Parathyroid adenoma (tissue), 2 donors: Measurements from ENCODE around the gene HEXD.

Experiments used
- H2AFZ ChIP-seq: fragments of 300-600 bp; sonication (generic); one replicate; pipeline ENCODE4 v1.7.0; 2017; ENCODE audit warnings: antibody characterized with exemption, mild to moderate bottlenecking
- H3K27ac ChIP-seq: fragments of 300-600 bp; sonication (generic); one replicate; pipeline ENCODE4 v1.7.0; 2017
- H3K27me3 ChIP-seq: fragments of 300-600 bp; sonication (generic); one replicate; pipeline ENCODE4 v1.7.0; 2017; ENCODE audit warnings: low read length; ENCODE audit not compliant: control insufficient read depth, insufficient read depth
- H3K36me3 ChIP-seq: fragments of 300-600 bp; sonication (generic); one replicate; pipeline ENCODE4 v1.7.0; 2017; ENCODE audit warnings: low read length; ENCODE audit not compliant: control insufficient read depth, insufficient read depth
- H3K4me1 ChIP-seq: fragments of 300-600 bp; sonication (generic); one replicate; pipeline ENCODE4 v1.7.0; 2017; ENCODE audit warnings: control low read depth
- H3K4me2 ChIP-seq: fragments of 300-600 bp; sonication (generic); one replicate; pipeline ENCODE4 v1.7.0; 2017; ENCODE audit warnings: low read length
- H3K4me3 ChIP-seq: fragments of 300-600 bp; sonication (generic); one replicate; pipeline ENCODE4 v1.7.0; 2017; ENCODE audit warnings: low read depth, low read length
- H3K79me2 ChIP-seq: fragments of 300-600 bp; sonication (generic); one replicate; pipeline ENCODE4 v1.7.0; 2017; ENCODE audit warnings: control low read depth
- H3K9ac ChIP-seq: fragments of 300-600 bp; sonication (generic); one replicate; pipeline ENCODE4 v1.7.0; 2017; ENCODE audit warnings: mild to moderate bottlenecking
- H3K9me3 ChIP-seq: fragments of 300-600 bp; sonication (generic); one replicate; pipeline ENCODE4 v1.7.0; 2017; ENCODE audit warnings: low read length; ENCODE audit not compliant: control insufficient read depth
- TF ChIP-seq, protein P1 (sequence below): fragments of 300-600 bp; sonication (generic); IDR thresholded peaks from one replicate; pipeline ENCODE4 v1.7.0; 2017; ENCODE audit warnings: antibody characterized with exemption, mild to moderate bottlenecking
- donor health status: primary hyperparathyroidism.

HEXD gene

DNA sequence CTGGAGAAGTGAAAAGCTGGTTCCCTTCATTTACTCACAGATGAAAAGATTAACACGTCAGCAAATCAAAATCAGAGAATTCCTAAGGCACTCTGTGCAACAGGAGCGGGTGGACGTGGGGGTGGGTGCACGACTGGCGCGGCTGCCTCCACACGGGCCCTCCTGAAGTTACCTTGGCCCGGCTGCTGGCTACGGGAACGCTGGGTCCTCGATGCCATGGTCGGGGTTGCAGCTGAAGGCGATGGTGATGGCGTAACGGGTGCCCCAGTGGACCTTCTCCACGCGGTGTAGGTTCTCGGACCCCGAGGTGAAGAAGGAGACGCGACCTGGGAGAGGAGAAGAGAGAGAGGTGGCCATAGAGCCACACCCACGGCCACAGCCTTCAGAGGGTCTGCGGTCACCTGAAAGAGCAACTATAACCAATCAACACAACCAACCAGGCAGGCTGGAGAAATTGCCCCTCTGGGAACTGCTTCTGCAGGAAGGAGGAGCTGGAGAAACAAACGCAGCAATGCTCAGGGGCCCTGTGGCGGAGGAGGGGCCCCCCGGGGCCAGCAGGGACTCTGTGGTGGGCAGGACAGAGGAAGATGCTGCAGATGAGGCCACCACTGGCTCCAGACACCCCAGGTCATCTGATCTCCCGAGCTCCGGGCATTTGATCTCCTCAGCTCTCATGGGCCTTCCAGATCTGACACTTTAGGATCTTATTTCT, 25.8 kb upstream of the HEXD start:
- no peaks in the 10 kb centered on the region for H3K36me3 ChIP-seq
- no peak overlapping the region for H3K4me3 ChIP-seq
- TF ChIP-seq, protein P1, sequence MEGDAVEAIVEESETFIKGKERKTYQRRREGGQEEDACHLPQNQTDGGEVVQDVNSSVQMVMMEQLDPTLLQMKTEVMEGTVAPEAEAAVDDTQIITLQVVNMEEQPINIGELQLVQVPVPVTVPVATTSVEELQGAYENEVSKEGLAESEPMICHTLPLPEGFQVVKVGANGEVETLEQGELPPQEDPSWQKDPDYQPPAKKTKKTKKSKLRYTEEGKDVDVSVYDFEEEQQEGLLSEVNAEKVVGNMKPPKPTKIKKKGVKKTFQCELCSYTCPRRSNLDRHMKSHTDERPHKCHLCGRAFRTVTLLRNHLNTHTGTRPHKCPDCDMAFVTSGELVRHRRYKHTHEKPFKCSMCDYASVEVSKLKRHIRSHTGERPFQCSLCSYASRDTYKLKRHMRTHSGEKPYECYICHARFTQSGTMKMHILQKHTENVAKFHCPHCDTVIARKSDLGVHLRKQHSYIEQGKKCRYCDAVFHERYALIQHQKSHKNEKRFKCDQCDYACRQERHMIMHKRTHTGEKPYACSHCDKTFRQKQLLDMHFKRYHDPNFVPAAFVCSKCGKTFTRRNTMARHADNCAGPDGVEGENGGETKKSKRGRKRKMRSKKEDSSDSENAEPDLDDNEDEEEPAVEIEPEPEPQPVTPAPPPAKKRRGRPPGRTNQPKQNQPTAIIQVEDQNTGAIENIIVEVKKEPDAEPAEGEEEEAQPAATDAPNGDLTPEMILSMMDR = no peak
- H3K27ac ChIP-seq = no peak overlapping the region
- H2AFZ ChIP-seq = no peak overlapping the region
- H3K4me2 ChIP-seq = no peak overlapping the region
- H3K9me3 ChIP-seq = no peaks in the 10 kb centered on the region
- H3K4me1 ChIP-seq = no peaks in the 10 kb centered on the region
- no peaks in the 10 kb centered on the region for H3K27me3 ChIP-seq
- H3K9ac ChIP-seq = no peak overlapping the region
- H3K79me2 ChIP-seq = no peaks in the 10 kb centered on the region

DNA sequence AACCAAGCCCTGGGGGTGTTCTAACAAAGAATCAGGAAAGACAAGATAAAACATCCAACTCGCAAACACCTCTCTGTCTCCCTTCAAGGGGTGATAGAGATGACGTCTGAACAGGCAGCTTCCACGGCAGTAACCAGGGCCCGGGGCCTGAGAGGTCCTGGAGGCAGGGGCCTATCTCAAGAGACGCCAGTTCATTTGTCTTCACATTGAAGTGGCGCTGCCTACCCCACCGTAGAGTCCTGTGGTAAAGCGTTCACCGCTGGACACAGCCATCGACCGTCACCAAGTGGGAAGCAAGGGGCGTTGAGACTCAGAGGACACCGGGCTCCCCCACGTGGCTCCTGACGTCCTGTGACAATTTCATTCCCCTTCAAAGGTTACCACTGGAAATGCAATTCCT, 25.2 kb upstream of the HEXD start:
- Histone ChIP-seq H2AFZ (no peak overlapping the region), H3K4me2 (no peak overlapping the region), H3K36me3 (no peaks in the 10 kb centered on the region), H3K9ac (no peak overlapping the region), H3K27me3 (no peaks in the 10 kb centered on the region), H3K4me3 (no peak overlapping the region), H3K9me3 (no peaks in the 10 kb centered on the region), H3K79me2 (no peaks in the 10 kb centered on the region), H3K27ac (no peak overlapping the region), H3K4me1 (no peaks in the 10 kb centered on the region)
- TF ChIP-seq, protein P1 = no peak

DNA sequence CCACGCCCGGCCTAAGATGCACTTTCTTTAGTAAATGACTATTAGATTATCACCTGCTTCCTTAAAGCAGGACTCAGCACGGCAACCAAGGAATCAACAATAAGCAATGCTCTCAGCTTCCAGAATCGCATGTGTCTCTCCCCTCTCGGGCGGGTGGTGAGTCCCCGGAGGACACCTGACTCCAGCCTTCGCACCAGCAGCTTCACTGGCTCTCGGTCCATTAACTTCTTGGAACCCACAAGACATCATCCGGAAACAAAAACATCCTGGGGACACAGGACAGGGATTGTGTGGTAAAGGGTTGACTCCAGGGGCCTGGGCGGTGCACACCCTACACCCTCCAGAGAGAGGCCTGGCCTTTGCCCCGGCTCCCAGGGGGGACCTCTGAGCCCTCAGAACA, 23.9 kb upstream of the HEXD start:
- H3K27ac ChIP-seq = no peak overlapping the region
- TF ChIP-seq, protein P1 = no peak

DNA sequence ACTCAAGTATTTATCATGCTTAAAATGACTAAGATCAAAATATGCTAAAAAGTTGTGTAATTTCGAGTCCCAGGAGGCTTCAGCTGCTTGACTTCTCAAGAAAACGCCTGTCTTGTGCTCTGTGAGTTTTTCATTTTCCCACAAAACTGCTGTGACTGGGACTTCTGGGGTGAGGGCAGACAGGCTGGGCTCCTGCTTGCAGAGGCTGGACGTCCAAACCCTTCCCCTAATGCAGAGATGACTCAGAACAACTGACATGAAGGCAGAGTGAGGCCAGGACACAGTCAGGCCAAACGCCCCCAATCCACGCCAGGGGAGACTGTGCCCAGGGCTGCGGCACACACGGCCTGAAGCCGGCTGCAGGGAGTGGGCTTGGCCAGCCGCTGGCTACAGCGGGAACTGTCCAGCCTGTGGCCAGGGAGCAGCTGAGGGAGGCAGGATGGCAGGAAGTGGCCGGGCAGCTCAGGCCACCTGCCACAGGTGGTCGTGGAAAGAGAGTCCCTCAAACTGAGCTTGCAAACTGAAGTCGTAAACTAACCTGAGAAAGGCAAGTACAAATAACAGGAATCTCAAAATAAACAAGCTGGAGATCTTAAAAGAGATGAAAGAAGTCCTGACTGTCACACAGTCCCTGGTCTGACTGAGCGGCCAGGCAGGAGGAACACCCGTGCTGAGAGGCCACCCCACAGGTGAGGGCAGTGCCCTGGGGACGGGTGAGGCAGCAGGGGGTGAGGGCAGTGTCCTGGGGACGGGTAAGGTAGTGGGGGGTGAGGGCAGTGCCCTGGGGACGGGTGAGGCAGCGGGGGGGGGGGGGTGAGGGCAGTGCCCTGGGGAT, 21.3 kb upstream of the HEXD start:
- Histone ChIP-seq H3K4me2 (no peak overlapping the region), H3K27me3 (no peaks in the 10 kb centered on the region), H2AFZ (no peak overlapping the region), H3K27ac (no peak overlapping the region), H3K4me1 (no peaks in the 10 kb centered on the region), H3K36me3 (no peaks in the 10 kb centered on the region), H3K4me3 (no peak overlapping the region), H3K9me3 (no peaks in the 10 kb centered on the region), H3K9ac (no peak overlapping the region), H3K79me2 (no peaks in the 10 kb centered on the region)
- TF ChIP-seq, protein P1 = no peak

More for the DNA sequence above, 23.9 kb upstream of the HEXD start:
- Histone ChIP-seq H3K27me3 (no peaks in the 10 kb centered on the region), H3K4me3 (no peak overlapping the region), H2AFZ (no peak overlapping the region), H3K79me2 (no peaks in the 10 kb centered on the region), H3K4me2 (no peak overlapping the region), H3K4me1 (no peaks in the 10 kb centered on the region), H3K36me3 (no peaks in the 10 kb centered on the region), H3K9ac (no peak overlapping the region), H3K9me3 (no peaks in the 10 kb centered on the region)
